ENCODE results near the gene CDKAL1.

DNA sequence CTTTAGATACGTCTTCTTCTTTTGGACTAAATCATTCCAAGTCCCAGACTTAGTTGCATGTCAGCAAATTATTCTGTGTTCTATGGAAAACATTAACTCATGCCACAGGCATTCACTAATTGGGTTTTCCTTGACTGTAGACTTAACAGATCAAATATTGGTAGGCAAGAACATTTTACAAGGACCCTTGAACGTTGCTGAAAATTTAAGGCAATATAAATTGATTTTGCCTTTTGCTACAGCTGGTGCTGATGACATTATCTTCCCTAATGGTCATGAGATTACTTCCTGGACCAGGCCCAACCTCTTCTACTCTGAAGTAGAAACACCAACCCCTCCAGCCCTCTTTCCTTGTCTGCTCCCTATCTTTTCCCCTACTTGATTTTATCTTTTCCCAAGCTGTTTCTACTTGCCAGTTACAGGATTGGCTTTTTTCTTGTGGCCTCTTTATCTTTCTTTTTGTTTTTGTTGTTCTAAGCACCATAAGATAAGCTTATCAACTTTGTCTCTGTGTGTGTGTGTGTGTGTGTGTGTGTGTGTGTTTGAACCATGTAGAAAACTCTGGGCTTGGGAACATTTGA, 545.3 kb downstream of the CDKAL1 start:
- TF ChIP-seq CTCF (conservative IDR thresholded peaks at IDR 0.05; ENCODE audit: low read length) (no peak), EZH2phosphoT487 (IDR thresholded peaks at IDR 0.05; ENCODE audit: borderline replicate concordance) (no peak)
